Skin of body (tissue), 2 donors: Measurements from ENCODE around the gene NMNAT2. TPM values are rescaled to one million over a fixed set of nuclear protein-coding genes. Genes with fewer than 3 reads are reported as not detected.

Experiments
- DNase-seq: peaks from one replicate; lab custom pipeline; 2025; lab: John Stamatoyannopoulos, UW
- total RNA-seq: library from RNA; depleted of rRNA; stranded (reverse); fragments of >200 nt; gene quantifications from one replicate; pipeline ENCODE4 v1.2.3, GENCODE V29; 2014

NMNAT2 gene
- total RNA-seq, 1 donor from 2014 or later: 0.79 TPM

DNA sequence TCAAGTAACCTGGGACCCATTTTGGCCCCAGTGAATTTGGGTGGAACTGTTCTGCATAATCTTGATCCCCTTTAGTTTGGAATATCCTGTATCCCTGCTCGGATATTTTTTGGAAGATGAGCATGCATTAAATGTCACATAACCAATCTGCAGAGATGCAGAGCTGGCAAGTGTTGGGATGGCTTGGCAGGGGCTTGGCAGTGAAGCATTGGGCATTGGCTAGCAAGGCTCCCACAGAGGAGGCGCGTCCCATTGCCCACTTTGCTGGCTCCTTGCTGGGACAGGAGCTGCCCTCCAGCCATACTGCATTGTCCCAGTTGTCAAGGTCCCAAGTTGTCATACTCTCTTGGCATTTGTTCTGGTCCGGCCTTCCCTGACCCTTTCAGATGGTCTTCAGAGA, 202.2 kb downstream of the NMNAT2 start:
- no peak for DNase-seq

- no peak for DNase-seq
These were observed 203.0 kb downstream of the NMNAT2 start for GRCh38 chr1:183215076-183215720.

DNA sequence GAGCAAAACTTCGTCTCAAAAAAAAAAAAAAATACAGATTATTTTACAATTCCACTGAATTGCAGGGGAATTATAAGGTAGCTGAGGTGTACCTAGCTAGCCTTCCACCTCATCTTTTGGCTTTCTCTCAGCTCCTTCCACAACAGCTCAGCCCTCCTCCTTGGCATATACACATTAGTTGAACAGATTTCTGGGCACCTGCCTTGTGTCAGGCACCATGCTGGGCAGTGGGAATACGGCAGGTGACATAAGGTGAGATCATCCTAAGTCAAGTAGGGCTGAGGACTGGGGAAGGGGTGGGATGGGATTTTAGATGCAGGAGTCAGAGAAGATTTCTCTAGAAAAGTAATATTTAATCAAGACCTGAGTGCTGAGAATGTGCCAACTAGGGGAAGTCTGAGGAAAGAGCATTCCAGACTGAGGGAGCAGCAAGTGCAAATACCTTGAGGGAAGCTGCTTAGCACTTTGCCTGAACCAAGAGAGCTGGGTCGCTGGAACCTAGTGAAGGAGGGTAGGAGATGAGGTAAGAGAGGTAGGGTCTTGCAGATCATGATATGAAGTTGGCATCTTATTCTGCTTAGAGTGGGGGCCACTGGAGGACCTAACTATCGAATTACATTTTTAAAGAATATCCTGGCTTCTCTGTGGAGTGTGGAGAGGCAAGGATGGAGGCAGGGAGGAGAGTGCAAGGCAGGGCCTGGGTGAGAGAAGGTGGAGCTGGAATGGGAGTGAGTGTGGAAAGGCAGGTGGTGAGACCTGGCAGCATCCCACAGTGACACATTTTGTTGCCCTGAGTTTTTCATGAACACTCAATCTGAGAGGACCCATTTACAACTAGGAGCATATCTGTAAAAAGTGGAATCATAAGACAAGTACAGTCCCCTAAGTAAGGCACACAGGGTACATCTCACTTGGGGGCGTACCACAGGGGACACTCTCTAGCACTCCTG, 203.9 kb downstream of the NMNAT2 start:
- no peak for DNase-seq

DNA sequence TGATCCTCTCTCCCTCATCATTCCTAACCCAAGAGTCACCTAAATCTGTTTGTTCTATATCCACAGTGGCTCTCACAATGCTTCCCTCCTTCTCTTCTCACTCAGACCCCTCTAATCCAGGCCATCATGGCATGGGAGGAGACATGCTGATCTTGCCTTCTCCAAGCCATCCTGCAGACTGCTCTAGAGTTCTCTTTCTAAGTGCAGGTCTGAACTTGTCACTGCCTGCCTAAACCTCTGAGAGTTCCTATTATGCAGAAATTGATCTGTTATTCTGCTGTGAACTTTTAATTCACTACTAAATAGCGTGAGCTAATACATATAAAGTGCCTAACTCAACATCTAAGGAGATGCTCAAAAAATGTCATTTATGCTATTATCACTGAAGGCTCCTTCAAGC, 205.3 kb downstream of the NMNAT2 start:
- DNase-seq: no peak

DNA sequence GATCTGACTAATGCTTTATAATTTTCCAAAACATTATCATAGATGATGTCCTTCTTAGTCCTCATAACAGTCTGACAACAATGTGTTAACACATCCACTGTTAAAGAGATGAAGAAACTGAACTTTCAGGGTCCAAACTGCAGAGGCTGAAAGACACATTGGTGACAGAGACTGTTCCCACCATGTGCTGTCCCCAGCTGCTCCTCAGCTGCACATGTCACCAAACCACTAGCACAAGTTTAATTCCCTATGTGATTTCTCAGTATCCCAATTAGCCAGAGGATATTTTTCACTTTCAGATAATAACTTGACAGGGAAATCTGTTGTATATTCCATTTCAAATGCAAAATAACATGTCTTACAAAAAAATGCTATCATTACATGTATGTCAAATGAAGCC, 207.5 kb downstream of the NMNAT2 start:
- peak; percentile 9 for DNase-seq

- no peak for DNase-seq
These were observed 208.5 kb downstream of the NMNAT2 start for GRCh38 chr1:183209533-183210158.

- DNase-seq: no peak
These were observed 211.6 kb downstream of the NMNAT2 start for GRCh38 chr1:183206538-183207122.

DNA sequence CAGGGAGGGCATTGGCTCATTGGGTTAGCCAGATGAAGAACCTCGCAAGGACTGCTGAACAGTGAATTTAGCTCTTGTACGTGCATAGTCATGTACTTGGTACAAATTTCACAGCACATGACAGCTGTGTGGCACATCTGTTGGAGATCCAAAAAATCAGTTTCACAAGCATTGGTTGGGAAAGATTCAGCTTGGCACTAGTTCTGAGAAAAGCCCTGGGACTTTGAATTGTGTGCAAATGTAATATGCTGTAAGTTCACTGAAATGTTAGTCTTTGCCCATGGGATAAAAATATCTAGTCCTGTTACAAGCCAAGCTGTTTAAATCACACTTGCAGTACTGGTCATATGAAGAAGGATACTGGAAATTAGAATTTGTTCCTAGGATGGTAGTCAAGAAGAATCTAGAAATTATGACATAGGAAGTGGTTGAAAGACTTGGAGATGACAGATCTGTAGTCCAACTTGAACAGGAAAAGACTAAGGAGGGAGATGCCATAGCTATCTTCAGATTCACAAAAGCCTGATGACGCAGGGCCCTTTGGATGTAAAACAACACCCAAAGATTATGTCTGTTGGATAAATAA, 212.9 kb downstream of the NMNAT2 start:
- peak; percentile 80 for DNase-seq

GRCh38 chr1:183203094-183203493, 215.1 kb downstream of the NMNAT2 start:
- DNase-seq: no peak

- peak; percentile 8 for DNase-seq
These were observed 217.7 kb downstream of the NMNAT2 start for GRCh38 chr1:183200451-183200850.

DNA sequence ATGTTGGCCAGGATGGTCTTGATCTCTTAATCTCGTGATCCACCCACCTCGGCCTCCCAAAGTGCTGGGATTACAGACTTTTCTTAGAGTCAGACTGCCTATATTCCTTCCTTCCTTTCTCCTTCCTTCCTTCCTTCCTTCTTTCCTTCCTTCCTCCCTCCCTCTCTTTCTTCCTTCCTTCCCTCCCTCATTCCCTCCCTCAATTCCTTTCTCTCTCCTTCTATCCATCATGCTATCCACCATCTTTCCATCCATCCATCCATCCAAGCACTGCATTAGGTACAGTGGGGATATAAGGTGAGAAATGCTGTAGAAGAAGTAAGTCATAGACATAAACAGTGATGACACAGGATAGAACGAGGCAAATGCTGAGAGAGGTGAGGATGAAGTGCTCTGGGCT, 218.9 kb downstream of the NMNAT2 start:
- DNase-seq: no peak

DNA sequence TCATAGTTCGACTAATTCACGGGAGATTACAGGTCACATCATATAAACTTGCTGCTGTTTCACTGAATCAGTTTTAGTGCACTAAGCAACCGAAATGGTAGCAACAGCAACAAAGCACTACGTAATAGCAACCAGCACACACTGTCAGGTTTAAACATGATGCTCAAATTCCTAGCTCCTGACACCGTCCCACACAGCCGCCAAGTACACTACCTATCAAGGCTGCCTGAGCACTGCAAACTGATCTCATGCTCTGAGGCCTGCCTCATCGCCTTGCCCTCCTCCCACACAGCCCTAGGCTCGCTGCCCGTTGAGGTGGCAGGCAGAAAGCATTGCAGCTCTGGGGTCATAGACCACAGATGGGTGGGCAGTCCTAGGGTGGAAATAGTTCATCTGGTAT, 219.7 kb downstream of the NMNAT2 start:
- DNase-seq: peak; percentile 41

Other genes with a start within 250 kb of the NMNAT2 start
- gene LAMC2, start 232.1 kb downstream of the NMNAT2 start, total RNA-seq: 14.1 TPM
- 22.4 TPM for gene SMG7, start 54.1 kb upstream of the NMNAT2 start, total RNA-seq
- gene NCF2, start 172.1 kb upstream of the NMNAT2 start, total RNA-seq: 19.1 TPM
- 79.5 TPM for gene ARPC5, start 217.4 kb upstream of the NMNAT2 start, total RNA-seq
- gene APOBEC4, start 234.9 kb upstream of the NMNAT2 start, total RNA-seq: not detected